Coronary artery (tissue), 2 donors: ENCODE measurements around the gene RAB42.

Experiments used
- DNase-seq: peaks from one replicate; pipeline ENCODE4 v3.0.0-alpha.2; 2017; ENCODE audit warnings: low spot score
- H3K27ac ChIP-seq, 2 donors: fragments of 200-600 bp; sonication (generic); one replicate each; pipeline ENCODE4 v1.5.1; 2016 to 2019
- H3K4me3 ChIP-seq: fragments of 200-600 bp; sonication (generic); 2 replicates; pipeline ENCODE4 v1.5.1; 2016; ENCODE audit warnings: mild to moderate bottlenecking, moderate library complexity
- CTCF ChIP-seq: fragments of 200-600 bp; sonication (generic); IDR thresholded peaks from one replicate; pipeline ENCODE4 v1.5.1; 2019; ENCODE audit warnings: antibody characterized with exemption

RAB42 gene

GRCh38 chr1:28640766-28641165, 48.7 kb downstream of the RAB42 start:
- H3K4me3 ChIP-seq: no peak overlapping the region
- TF ChIP-seq CTCF: no peak
- no peak overlapping the region for H3K27ac ChIP-seq
- DNase-seq: no peak

DNA sequence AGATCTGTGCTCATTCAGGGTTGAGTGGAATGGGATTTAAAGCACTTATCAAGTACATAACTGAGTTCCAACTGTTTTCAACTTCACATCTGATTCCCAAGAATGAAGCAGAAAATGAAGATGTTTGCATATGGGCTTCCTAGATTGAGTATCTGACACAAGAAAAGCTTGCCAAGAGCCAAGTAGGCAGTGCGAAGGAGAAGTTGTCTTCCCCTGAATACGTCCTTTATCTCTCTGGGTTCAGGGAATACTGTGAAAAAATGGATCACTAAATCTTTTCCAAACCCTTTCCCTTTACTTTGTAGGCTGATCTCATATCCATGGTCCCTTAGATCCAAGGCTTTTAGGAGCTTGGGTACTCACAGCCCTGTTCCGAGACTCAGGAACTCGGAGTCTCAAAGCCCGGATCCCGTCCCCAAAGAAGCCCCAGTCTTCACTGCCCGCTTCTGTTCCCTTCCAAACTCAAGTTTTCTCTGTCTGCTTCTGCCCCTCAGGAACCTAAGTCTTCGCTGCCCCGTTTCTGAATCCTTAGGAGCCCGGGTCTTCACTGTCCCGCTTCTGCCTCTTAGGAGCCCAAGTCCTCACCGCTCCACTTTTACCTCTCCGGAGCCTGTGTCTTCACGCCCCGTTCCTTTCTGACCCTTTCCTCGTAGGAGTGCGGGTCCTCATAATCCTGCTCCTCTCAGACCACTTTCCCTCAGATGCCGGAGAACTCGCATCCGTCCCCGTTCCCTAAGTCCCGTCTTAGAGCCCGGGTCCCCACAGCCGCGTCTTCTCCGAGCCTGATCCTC, 50.2 kb downstream of the RAB42 start:
- Histone ChIP-seq H3K4me3 (peak overlapping the region; percentile 79), H3K27ac (peak overlapping the region; percentile 86 to 91)
- TF ChIP-seq CTCF: no peak
- no peak for DNase-seq

DNA sequence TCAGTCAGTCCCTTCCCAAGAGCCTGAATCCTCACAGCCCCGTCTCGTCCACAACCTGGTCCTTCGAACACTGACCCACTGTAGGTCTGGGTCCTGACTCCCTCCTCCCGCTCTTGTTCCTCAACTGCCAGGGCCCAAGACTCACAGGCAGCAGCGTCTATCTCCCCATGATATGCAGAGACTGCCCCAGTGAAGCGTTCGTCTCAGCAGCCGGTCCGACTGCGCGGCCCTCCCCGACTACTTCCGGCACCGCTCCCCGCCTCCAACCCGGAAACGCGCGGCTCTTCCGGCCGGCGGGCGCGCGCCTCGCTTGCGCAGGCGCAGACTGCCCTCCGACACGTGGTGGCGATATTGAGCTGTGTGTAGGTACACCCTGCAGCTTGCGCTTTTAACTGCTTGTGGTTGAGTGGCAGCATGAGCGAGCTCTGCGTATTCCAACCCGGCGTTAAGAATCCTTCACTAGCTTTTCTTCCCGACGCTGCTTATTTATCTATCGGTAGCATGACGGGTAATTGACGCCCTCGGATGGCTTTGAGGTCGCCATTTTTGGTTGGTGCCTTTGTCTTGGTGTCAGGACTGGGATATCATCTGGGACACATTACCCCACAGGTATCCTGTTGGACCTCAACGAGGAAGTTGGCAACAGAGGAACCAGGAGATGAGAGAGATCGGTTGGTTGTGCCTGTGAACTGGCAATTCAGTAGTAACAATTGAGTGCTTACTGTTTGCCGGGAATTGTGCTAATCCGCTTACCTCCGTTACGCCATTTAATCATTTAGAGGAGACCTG, 51.0 kb downstream of the RAB42 start, which contains the start of gene TAF12:
Gene TAF12, minus strand, starts transcription at position 221 of the 789 bp plus-strand sequence. CDS start 20,986 bp downstream, outside the sequence.
- peak within 1 kb of the TSS; percentile 79 for H3K4me3 ChIP-seq
- H3K27ac ChIP-seq: peak within 1 kb of the TSS; percentile 86 to 91
- peak; percentile 94 for DNase-seq
- no peak for TF ChIP-seq CTCF

GRCh38 chr1:28644494-28644893, 52.4 kb downstream of the RAB42 start:
- DNase-seq: no peak
- no peak for TF ChIP-seq CTCF
- Histone ChIP-seq H3K4me3 (peak overlapping the region; percentile 79), H3K27ac (peak overlapping the region; percentile 86 to 91)
